PC-9 (cell line): ENCODE results near the gene DDX49.

Experiments used
- EZH2 ChIP-seq: fragments of 200-600 bp; sonication (generic); IDR thresholded peaks from 2 replicates; pipeline ENCODE4 v1.8.0; 2017; ENCODE audit warnings: antibody characterized with exemption, low read depth
- TF ChIP-seq, protein P1 (sequence below): fragments of 200-600 bp; sonication (generic); conservative IDR thresholded peaks from 2 replicates; pipeline ENCODE4 v1.6.1; 2017; ENCODE audit warnings: mixed run types, antibody characterized with exemption, mild to moderate bottlenecking, moderate library complexity

- TF ChIP-seq, protein P1, sequence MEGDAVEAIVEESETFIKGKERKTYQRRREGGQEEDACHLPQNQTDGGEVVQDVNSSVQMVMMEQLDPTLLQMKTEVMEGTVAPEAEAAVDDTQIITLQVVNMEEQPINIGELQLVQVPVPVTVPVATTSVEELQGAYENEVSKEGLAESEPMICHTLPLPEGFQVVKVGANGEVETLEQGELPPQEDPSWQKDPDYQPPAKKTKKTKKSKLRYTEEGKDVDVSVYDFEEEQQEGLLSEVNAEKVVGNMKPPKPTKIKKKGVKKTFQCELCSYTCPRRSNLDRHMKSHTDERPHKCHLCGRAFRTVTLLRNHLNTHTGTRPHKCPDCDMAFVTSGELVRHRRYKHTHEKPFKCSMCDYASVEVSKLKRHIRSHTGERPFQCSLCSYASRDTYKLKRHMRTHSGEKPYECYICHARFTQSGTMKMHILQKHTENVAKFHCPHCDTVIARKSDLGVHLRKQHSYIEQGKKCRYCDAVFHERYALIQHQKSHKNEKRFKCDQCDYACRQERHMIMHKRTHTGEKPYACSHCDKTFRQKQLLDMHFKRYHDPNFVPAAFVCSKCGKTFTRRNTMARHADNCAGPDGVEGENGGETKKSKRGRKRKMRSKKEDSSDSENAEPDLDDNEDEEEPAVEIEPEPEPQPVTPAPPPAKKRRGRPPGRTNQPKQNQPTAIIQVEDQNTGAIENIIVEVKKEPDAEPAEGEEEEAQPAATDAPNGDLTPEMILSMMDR: no peak
- TF ChIP-seq EZH2: no peak
Measured at GRCh38 chr19:18905058-18905456, 14.5 kb upstream of the DDX49 start.
